DMS114 treated with DMSO at 0.1 percent for 48 hours (cell line): Measurements from ENCODE around the gene DYNLT1.
"Not testable (repeated sequence)": the region's sequence is repeated elsewhere in the genome, so short reads cannot be mapped to it uniquely, and the experiment has no call there.

ENCODE experiments used
- DNase-seq: peaks from one replicate; lab custom pipeline; 2025; ENCODE audit not compliant: unreplicated experiment; lab: John Stamatoyannopoulos, UW

DYNLT1 gene

GRCh38 chr6:158663625-158664165, 19.2 kb upstream of the DYNLT1 start:
- DNase-seq, result no peak

- DNase-seq, result no peak
Measured at GRCh38 chr6:158662954-158663624, 18.5 kb upstream of the DYNLT1 start.

- DNase-seq, result no peak
Measured at GRCh38 chr6:158662607-158662953, 18.0 kb upstream of the DYNLT1 start.

- DNase-seq, result no peak
Measured at GRCh38 chr6:158661156-158661685, 16.7 kb upstream of the DYNLT1 start.

GRCh38 chr6:158660333-158660754, 15.8 kb upstream of the DYNLT1 start:
- no peak for DNase-seq

GRCh38 chr6:158656986-158657385, 12.4 kb upstream of the DYNLT1 start:
- DNase-seq, result not testable (repeated sequence)

GRCh38 chr6:158655569-158656450, 11.3 kb upstream of the DYNLT1 start:
- DNase-seq, result no peak

- DNase-seq, result no peak
Measured at GRCh38 chr6:158654960-158655489, 10.5 kb upstream of the DYNLT1 start.

- no peak for DNase-seq
Measured at GRCh38 chr6:158654498-158654897, 10.0 kb upstream of the DYNLT1 start.

- DNase-seq, result no peak
Measured at GRCh38 chr6:158653577-158654354, 9.2 kb upstream of the DYNLT1 start.

GRCh38 chr6:158651981-158652737, 7.6 kb upstream of the DYNLT1 start:
- DNase-seq, result not testable (repeated sequence)

GRCh38 chr6:158649289-158650143, 5.0 kb upstream of the DYNLT1 start, which contains the start of gene SYTL3:
Gene SYTL3, plus strand, starts transcription at chr6:158650054. Its CDS starts 13,215 bp downstream, at chr6:158663269.
- no peak for DNase-seq

GRCh38 chr6:158648682-158649131, 4.2 kb upstream of the DYNLT1 start:
- DNase-seq, result no peak

- DNase-seq, result no peak
Measured at GRCh38 chr6:158647501-158647900, 3.0 kb upstream of the DYNLT1 start.

GRCh38 chr6:158646023-158646910, 1.7 kb upstream of the DYNLT1 start:
- no peak for DNase-seq

GRCh38 chr6:158645064-158646022, 800 bp upstream of the DYNLT1 start:
- DNase-seq, result no peak

- DNase-seq, result no peak
Measured at GRCh38 chr6:158643836-158644230, 710 bp downstream of the DYNLT1 start.
